HepG2 (cell line): ENCODE measurements around the gene YPEL5. TPM values are rescaled to one million over a fixed set of nuclear protein-coding genes. Genes with fewer than 3 reads are reported as not detected.

Experiments used
- ATAC-seq: fragments of 200-7000 bp; cut with Tn5 transposase; 3 replicates; pipeline ENCODE4 v1.9.1; 2020; ENCODE audit warnings: mild to moderate bottlenecking, moderate library complexity
- BruUV-seq: library from RNA; stranded (reverse); fragments of 400-500 nt; replicated peaks from 2 replicates; lab custom pipeline; 2021; lab: Mats Ljungman, UMichigan
- CTCF ChIA-PET: fragments of 300-600 bp; formaldehyde crosslinking; extraction: SDS; loops from one replicate; lab custom pipeline; 2021; ENCODE audit warnings: low total read pairs, inconsistent platforms, low intra/inter-chr PET ratio; lab: Yijun Ruan, JAX
- POLR2A ChIA-PET: fragments of 350-600 bp; sonication (Branson Sonifier 250); formaldehyde crosslinking; loops from one replicate; lab custom pipeline; 2020; ENCODE audit warnings: antibody characterized with exemption, inconsistent platforms; lab: Yijun Ruan, JAX
- DNase-seq: peaks from one replicate; pipeline ENCODE4 v3.0.0-alpha.2; 2015; ENCODE audit warnings: low spot score
- FAIRE-seq: peaks from 3 replicates; lab custom pipeline; 2011; peaks lifted over from hg19 to GRCh38; lab: Jason Lieb, UNC
- H2AFZ ChIP-seq: one replicate; pipeline ENCODE4 v1.6.1; 2011; ENCODE audit warnings: low read length, inconsistent platforms
- H3K27ac ChIP-seq: fragments of 300-600 bp; 3 replicates; pipeline ENCODE4 v1.8.0; 2011; ENCODE audit warnings: mixed run types, mild to moderate bottlenecking, mixed read lengths, low read length, inconsistent platforms; ENCODE audit not compliant: insufficient read depth; ENCODE audit errors: extremely low read length
- H3K27me3 ChIP-seq, 2 experiments: fragments of 200-600 bp in 1 of 2; 2 replicates in 1 of 2; 3 replicates in 1 of 2; pipeline versions ENCODE4 v1.6.0 to v1.8.0; 2011; ENCODE audit warnings: low read length in 2 of 2, mild to moderate bottlenecking in 2 of 2, moderate library complexity in 2 of 2, inconsistent platforms in 1 of 2; ENCODE audit not compliant: insufficient read depth in 2 of 2, control insufficient read depth in 1 of 2
- H3K36me3 ChIP-seq, 2 experiments: fragments of 200-600 bp in 1 of 2; replicated peaks in 1 of 2; 2 replicates in 1 of 2; 3 replicates in 1 of 2; pipeline versions ENCODE4 v1.5.1 to v1.8.0; 2011; ENCODE audit warnings: low read length in 2 of 2, inconsistent platforms in 1 of 2; ENCODE audit not compliant: insufficient read depth in 2 of 2, control insufficient read depth in 1 of 2
- H3K4me1 ChIP-seq: 2 replicates; pipeline ENCODE4 v1.5.1; 2012; ENCODE audit warnings: low read length, inconsistent platforms; ENCODE audit not compliant: insufficient read depth
- H3K4me2 ChIP-seq: 2 replicates; pipeline ENCODE4 v1.6.0; 2011; ENCODE audit warnings: low read depth, low read length, inconsistent platforms
- H3K4me3 ChIP-seq, 3 experiments: fragments of 200-600 bp in 1 of 3; sonication (generic), shearing (Covaris generic) in 1 of 3; replicated peaks in 1 of 3; 2 replicates each; pipeline ENCODE4 v1.5.1; 2011 to 2016; ENCODE audit warnings: low read length in 3 of 3, inconsistent platforms in 2 of 3, low read depth in 2 of 3, mild to moderate bottlenecking in 2 of 3, control low read depth in 1 of 3, mixed read lengths in 1 of 3; ENCODE audit not compliant: insufficient read depth in 1 of 3
- H3K79me2 ChIP-seq: one replicate; pipeline ENCODE4 v1.6.1; 2011; ENCODE audit warnings: low read length, inconsistent platforms; ENCODE audit not compliant: insufficient read depth
- H3K9ac ChIP-seq: 2 replicates; pipeline ENCODE4 v1.6.0; 2011; ENCODE audit warnings: mild to moderate bottlenecking, low read depth, low read length, inconsistent platforms; ENCODE audit not compliant: insufficient read depth
- H3K9me3 ChIP-seq: 2 replicates; pipeline ENCODE4 v1.5.1; 2012; ENCODE audit warnings: mild to moderate bottlenecking, low read length
- H4K20me1 ChIP-seq: 2 replicates; pipeline ENCODE4 v1.6.0; 2011; ENCODE audit warnings: inconsistent platforms, mild to moderate bottlenecking, low read length, moderate library complexity; ENCODE audit not compliant: insufficient read depth
- ATF7 ChIP-seq, 2 experiments: fragments of 450-650 bp in 1 of 2; sonication (generic) in 1 of 2; formaldehyde crosslinking in 1 of 2; IDR thresholded peaks; 2 replicates each; pipeline versions ENCODE4 v1.4.0 to v1.6.1; 2016 to 2020; ENCODE audit warnings: antibody characterized with exemption in 1 of 2, mild to moderate bottlenecking in 1 of 2, missing genetic modification reagents in 1 of 2
- CREM ChIP-seq, 2 experiments: sonication (generic) in 1 of 2; formaldehyde crosslinking in 1 of 2; IDR thresholded peaks; 2 replicates each; pipeline versions ENCODE4 v1.4.0 to v1.6.1; 2016 to 2020; ENCODE audit warnings: antibody characterized with exemption in 1 of 2, mild to moderate bottlenecking in 1 of 2, missing genetic modification reagents in 1 of 2
- ELK4 ChIP-seq: sonication (generic); formaldehyde crosslinking; IDR thresholded peaks from 2 replicates; pipeline ENCODE4 v1.9.0; 2021; ENCODE audit warnings: missing genetic modification reagents, borderline replicate concordance
- LRRFIP1 ChIP-seq: sonication (generic); formaldehyde crosslinking; conservative IDR thresholded peaks from 2 replicates; pipeline ENCODE4 v1.4.0; 2020; ENCODE audit warnings: missing genetic modification reagents
- NONO ChIP-seq, 2 experiments: fragments of 450-650 bp in 1 of 2; sonication (generic) in 1 of 2; formaldehyde crosslinking in 1 of 2; IDR thresholded peaks in 1 of 2; conservative IDR thresholded peaks in 1 of 2; 2 replicates each; pipeline versions ENCODE4 v1.6.1 to v1.8.0; 2017 to 2022; ENCODE audit warnings: mild to moderate bottlenecking in 1 of 2, missing genetic modification reagents in 1 of 2, moderate library complexity in 1 of 2
- TARDBP ChIP-seq: sonication (generic); formaldehyde crosslinking; IDR thresholded peaks from 2 replicates; pipeline ENCODE4 v1.8.0; 2022; ENCODE audit warnings: mild to moderate bottlenecking, missing genetic modification reagents
- ZNF407 ChIP-seq: sonication (generic); formaldehyde crosslinking; IDR thresholded peaks from one replicate; pipeline ENCODE4 v1.5.1; 2020; ENCODE audit warnings: mild to moderate bottlenecking, missing genetic modification reagents; ENCODE audit errors: not compliant biosample characterization
- WGBS: methylation state at CpG from one replicate; pipeline ENCODE4 v1.1.6; 2017; ENCODE audit warnings: low lambda C conversion rate; 5-methylcytosine and 5-hydroxymethylcytosine counted together
- in situ Hi-C: cut with HindIII; loops from 2 replicates; pipeline ENCODE4 v1.10.0; 2017; ENCODE audit warnings: low pct_unique_long_range_greater_than_20kb; ENCODE audit not compliant: extremely low pct_ligation_motif_present
- intact Hi-C: fragments of 100-400 bp; cut with micrococcal nuclease; formaldehyde crosslinking; loops from one replicate; pipeline ENCODE4 v1.10.0; 2022; ENCODE audit not compliant: unreplicated experiment
- polyA plus RNA-seq, 8 experiments: library from polyadenylated mRNA; depleted of rRNA in 3 of 8; stranded (reverse) in 7 of 8; unstranded in 1 of 8; fragments of >200 nt; fragmentation: Illumina TruSeq in 4 of 8; extraction: Trizol in 4 of 8; gene quantifications; 2 replicates each; pipeline versions ENCODE4 v1.2.1 to v1.2.3, GENCODE V29; 2011 to 2016; ENCODE audit warnings: low read depth in 4 of 8, missing spikeins in 1 of 8, mixed read lengths in 1 of 8; ENCODE audit not compliant: insufficient read depth in 1 of 8
- total RNA-seq, 5 experiments: library from RNA; depleted of rRNA; stranded (reverse); fragments of >200 nt; fragmentation: Illumina TruSeq; extraction: Trizol; gene quantifications; 2 replicates each; pipeline ENCODE4 v1.2.3, GENCODE V29; 2016; ENCODE audit warnings: low read depth in 1 of 5
- TF ChIP-seq, protein P1 (sequence below): sonication (generic); formaldehyde crosslinking; IDR thresholded peaks from 2 replicates; pipeline ENCODE4 v1.5.0; 2020; ENCODE audit warnings: missing genetic modification reagents, mild to moderate bottlenecking, borderline replicate concordance

YPEL5 gene
- total and polyA plus RNA-seq, 2 of the 13 experiments (the other 11 are each of a cell fraction or from before 2014, with no cell fraction given), result 12.7 to 49.7 TPM

DNA sequence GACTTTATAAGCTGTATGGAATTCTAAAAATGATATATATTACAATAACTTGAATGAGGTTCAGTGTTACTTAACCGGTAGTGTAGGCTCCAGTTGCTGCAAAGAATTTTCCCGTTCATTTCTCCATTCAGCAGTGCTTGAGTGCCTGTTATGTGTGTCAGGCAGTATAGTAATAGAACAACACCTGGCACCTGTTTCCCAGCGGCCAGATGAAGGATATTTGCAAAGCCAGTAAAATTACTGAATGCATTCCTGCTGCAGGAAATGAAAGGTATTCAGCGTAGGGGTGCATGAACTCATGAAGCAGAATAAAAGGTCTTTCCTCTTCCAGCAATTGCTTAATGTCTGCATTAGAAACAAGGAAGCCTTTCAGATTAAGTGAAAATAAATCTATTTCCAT is 18.8 kb downstream of the YPEL5 start:
- whole genome bisulfite sequencing, result 33% methylated on average over 4 of the region's 4 CpGs
- Histone ChIP-seq H3K9me3 (no peaks in the 10 kb centered on the region), H4K20me1 (no peaks in the 10 kb centered on the region), H3K4me2 (no peak overlapping the region), H3K4me3 (no peak overlapping the region), H3K27me3 (peaks cover 0 to 14% of the 10 kb centered on the region in 2 experiments; a peak in 2 of 5 replicates), H3K4me1 (no peaks in the 10 kb centered on the region), H2AFZ (no peak overlapping the region), H3K27ac (no peak overlapping the region), H3K79me2 (no peaks in the 10 kb centered on the region), H3K36me3 (no peaks in the 10 kb centered on the region; a peak in 1 of 5 replicates), H3K9ac (no peak overlapping the region)
- no TSS peak for BruUV-seq
- intact Hi-C loops, result loop anchor here (1.0 kb wide), 2 partner anchors 542 to 546 kb away; no protein-coding TSS in a partner anchor
- ChIA-PET CTCF (interaction anchor here (1.0 to 3.5 kb wide), 4 partner anchors 73 to 547 kb away, joined by 3 to 59 read pairs (median 19); no protein-coding TSS in a partner anchor), POLR2A (interaction anchor here (1.6 kb wide), 1 partner anchor 19 kb away, joined by 16 read pairs; the partner anchor contains the start of gene YPEL5)
- ATAC-seq, result no peak
- no peak for FAIRE-seq
- in situ Hi-C loops, result loop anchor here (5.0 kb wide), 1 partner anchor 542 kb away; no protein-coding TSS in a partner anchor
- no peak for DNase-seq
- TF ChIP-seq ZNF407 (CRISPR knock-in tag) (no peak), NONO (IDR thresholded peaks at IDR 0.05) (no peak), NONO (CRISPR knock-in tag; conservative IDR thresholded peaks at IDR 0.05) (no peak), LRRFIP1 (CRISPR knock-in tag) (no peak), CREM (IDR thresholded peaks at IDR 0.05) (no peak), CREM (CRISPR knock-in tag; IDR thresholded peaks at IDR 0.05) (no peak), ELK4 (CRISPR knock-in tag) (no peak), ATF7 (IDR thresholded peaks at IDR 0.05) (no peak), ATF7 (CRISPR knock-in tag; IDR thresholded peaks at IDR 0.05) (no peak), TARDBP (no peak)
- TF ChIP-seq, protein P1, sequence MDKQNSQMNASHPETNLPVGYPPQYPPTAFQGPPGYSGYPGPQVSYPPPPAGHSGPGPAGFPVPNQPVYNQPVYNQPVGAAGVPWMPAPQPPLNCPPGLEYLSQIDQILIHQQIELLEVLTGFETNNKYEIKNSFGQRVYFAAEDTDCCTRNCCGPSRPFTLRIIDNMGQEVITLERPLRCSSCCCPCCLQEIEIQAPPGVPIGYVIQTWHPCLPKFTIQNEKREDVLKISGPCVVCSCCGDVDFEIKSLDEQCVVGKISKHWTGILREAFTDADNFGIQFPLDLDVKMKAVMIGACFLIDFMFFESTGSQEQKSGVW (CRISPR knock-in tag), result no peak
